GM18861 (cell line): ENCODE results near the gene SKIL.
A peak's percentile ranks its signal among the peaks of the same experiment; 100 is the strongest.

Experiments
- ATAC-seq: cut with Tn5 transposase; IDR thresholded peaks from one replicate; pipeline ENCODE4 v1.9.1; 2021; ENCODE audit not compliant: unreplicated experiment

The SKIL gene

GRCh38 chr3:170350515-170351413 lies 6.8 kb upstream of the SKIL start:
- ATAC-seq, result peak; percentile 50

GRCh38 chr3:170352936-170353335 lies 4.6 kb upstream of the SKIL start:
- ATAC-seq, result peak; percentile 27

- no peak for ATAC-seq
These were observed 4.0 kb upstream of the SKIL start for GRCh38 chr3:170353485-170353884.

- no peak for ATAC-seq
These were observed 2.8 kb upstream of the SKIL start for GRCh38 chr3:170354760-170355159.

- peak; percentile 21 for ATAC-seq
These were observed 1.5 kb upstream of the SKIL start for GRCh38 chr3:170355738-170356595.

- ATAC-seq, result peak; percentile 42
These were observed 829 bp upstream of the SKIL start for GRCh38 chr3:170356596-170357175.

- ATAC-seq, result peak; percentile 19
These were observed 811 bp downstream of the SKIL start for GRCh38 chr3:170358042-170359010.

- ATAC-seq, result no peak
These were observed 1.7 kb downstream of the SKIL start for GRCh38 chr3:170359178-170359704.

GRCh38 chr3:170360466-170360865 lies 3.0 kb downstream of the SKIL start:
- ATAC-seq, result no peak

GRCh38 chr3:170360916-170361315 lies 3.4 kb downstream of the SKIL start:
- no peak for ATAC-seq

GRCh38 chr3:170361711-170362110 lies 4.2 kb downstream of the SKIL start:
- no peak for ATAC-seq

GRCh38 chr3:170363471-170363994 lies 6.0 kb downstream of the SKIL start:
- no peak for ATAC-seq

- no peak for ATAC-seq
These were observed 7.5 kb downstream of the SKIL start for GRCh38 chr3:170364965-170365364.

- peak; percentile 30 for ATAC-seq
These were observed 10.3 kb downstream of the SKIL start for GRCh38 chr3:170367797-170368196.

GRCh38 chr3:170368921-170369320 lies 11.4 kb downstream of the SKIL start:
- ATAC-seq, result no peak

GRCh38 chr3:170372190-170372879 lies 14.8 kb downstream of the SKIL start:
- ATAC-seq, result peak; percentile 61

GRCh38 chr3:170383567-170383966 lies 26.1 kb downstream of the SKIL start:
- ATAC-seq, result no peak

GRCh38 chr3:170386468-170386867 lies 29.0 kb downstream of the SKIL start:
- no peak for ATAC-seq

- ATAC-seq, result no peak
These were observed 30.4 kb downstream of the SKIL start for GRCh38 chr3:170387950-170388349.
